Spleen (tissue), 7 donors: ENCODE data around the gene PTPN9.

ENCODE experiments used
- CTCF ChIP-seq, 11 experiments: fragments of 200-600 bp in 7 of 11; fragments of 450-650 bp in 4 of 11; sonication (generic) in 4 of 11; IDR thresholded peaks in 8 of 11; conservative IDR thresholded peaks in 3 of 11; 1 replicate in 7 of 11; 2 replicates in 4 of 11; pipeline versions ENCODE4 v1.4.0 to v1.8.0; 2016 to 2021; ENCODE audit warnings: antibody characterized with exemption in 11 of 11, inconsistent platforms in 4 of 11, mild to moderate bottlenecking in 1 of 11
- POLR2A ChIP-seq, 3 donors: fragments of 450-650 bp; IDR thresholded peaks; one replicate each; pipeline ENCODE4 v1.5.1; 2017; ENCODE audit warnings: antibody characterized with exemption in 3 of 3, mild to moderate bottlenecking in 1 of 3
- donor health status: DM: no; HTN: no; CAD: no; lungs with moderate emphysema.
- donor health status: DM: no; HTN: no; CAD: no.
- donor health status: DM: no; HTN: no; CAD: no.

GRCh38 chr15:75545064-75545463 is 34.1 kb downstream of the PTPN9 start:
- no peak for TF ChIP-seq CTCF (IDR thresholded peaks at IDR 0.05 in 8 of 11, conservative IDR thresholded peaks at IDR 0.05 in 3 of 11)
- TF ChIP-seq POLR2A (IDR thresholded peaks at IDR 0.05), result no peak
